NCI-H1694 treated with DMSO at 0.1 percent for 48 hours (cell line): Measurements from ENCODE around the gene NIPSNAP2.
"Not testable (repeated sequence)": the region's sequence is repeated elsewhere in the genome, so short reads cannot be mapped to it uniquely, and the experiment has no call there.

ENCODE experiments used
- DNase-seq: peaks from one replicate; lab custom pipeline; 2025; lab: John Stamatoyannopoulos, UW

NIPSNAP2 gene

DNA sequence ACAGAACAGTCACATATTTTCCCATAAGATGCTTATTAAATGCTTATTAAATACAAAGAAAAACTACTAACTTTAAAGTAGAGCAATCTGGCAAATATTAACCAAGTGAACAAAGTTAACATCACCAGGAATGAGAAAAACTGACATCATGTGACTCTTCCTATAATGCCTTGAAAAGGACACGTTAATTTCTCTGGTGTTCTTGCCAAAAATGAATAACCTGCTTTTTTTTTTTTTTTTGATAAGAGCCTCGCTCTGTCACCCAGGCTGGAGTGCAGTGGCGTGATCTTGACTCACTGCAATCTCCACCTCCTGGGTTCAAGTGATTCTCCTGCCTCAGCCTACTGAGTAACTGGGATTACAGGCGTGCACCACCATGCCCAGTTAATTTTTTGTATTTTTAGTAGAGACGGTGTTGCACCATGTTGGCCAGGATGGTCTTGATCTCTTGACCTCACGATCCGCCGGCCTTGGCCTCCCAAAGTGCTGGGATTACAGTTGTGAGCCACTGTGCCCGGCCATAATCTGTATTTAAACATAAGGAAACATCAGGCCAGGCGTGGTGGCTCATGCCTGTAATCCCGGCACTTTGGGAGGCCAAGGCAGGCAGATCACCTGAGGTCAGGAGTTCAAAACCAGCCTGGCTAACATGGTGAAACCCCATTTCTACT is 83.2 kb downstream of the NIPSNAP2 start:
- DNase-seq: not testable (repeated sequence)

DNA sequence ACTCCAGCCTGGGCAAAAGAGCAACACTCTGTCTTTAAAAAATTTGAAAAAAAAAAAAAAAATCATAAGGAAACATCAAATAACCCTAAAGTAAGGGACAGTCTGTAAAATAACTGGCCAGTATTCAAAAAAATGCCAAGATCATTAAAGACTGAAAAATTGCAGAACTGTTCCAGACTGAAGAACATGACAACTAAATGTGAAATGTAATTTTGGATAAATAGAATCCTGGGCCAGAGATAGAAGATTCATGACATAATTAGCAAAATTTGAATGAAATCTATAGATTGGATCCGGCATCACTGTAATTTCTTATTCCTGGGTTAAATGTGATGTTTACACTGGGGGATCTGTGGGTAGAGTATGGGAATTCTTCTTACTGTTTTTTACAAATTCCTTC is 83.9 kb downstream of the NIPSNAP2 start:
- no peak for DNase-seq

DNA sequence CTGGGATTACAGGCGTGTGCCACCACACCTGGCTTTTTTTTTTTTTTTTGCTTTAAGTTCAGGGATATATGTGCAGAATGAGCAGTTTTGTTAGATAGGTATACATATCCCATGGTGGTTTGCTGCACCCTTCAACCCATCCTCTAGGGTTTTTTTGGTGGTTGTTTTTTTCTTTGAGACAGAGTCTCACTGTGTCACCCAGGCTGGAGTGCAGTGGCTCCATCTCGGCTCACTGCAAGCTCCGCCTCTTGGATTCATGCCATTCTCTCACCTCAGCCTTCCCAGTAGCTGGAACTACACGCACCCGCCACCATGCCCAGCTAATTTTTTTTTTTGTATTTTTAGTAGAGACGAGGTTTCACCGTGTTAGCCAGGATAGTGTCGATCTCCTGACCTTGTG is 84.4 kb downstream of the NIPSNAP2 start:
- not testable (repeated sequence) for DNase-seq
